K562 (cell line): ENCODE measurements around the gene SGMS1. TPM values are rescaled to one million over a fixed set of nuclear protein-coding genes. Genes with fewer than 3 reads are reported as not detected.
A peak's percentile ranks its signal among the peaks of the same experiment; 100 is the strongest.

Source experiments
- ATAC-seq: fragments of 200-7000 bp; cut with Tn5 transposase; 3 replicates; pipeline ENCODE4 v1.9.1; 2020; ENCODE audit warnings: moderate library complexity
- BruUV-seq: library from RNA; stranded (reverse); fragments of 400-500 nt; replicated peaks from 2 replicates; lab custom pipeline; 2021; lab: Mats Ljungman, UMichigan
- CTCF ChIA-PET: fragments of 300-600 bp; formaldehyde crosslinking; extraction: SDS; loops from one replicate; lab custom pipeline; 2021; ENCODE audit warnings: low intra/inter-chr PET ratio; lab: Yijun Ruan, JAX
- POLR2A ChIA-PET: fragments of 300-600, 350-650 bp; sonication (Branson Sonifier 250); formaldehyde crosslinking; extraction: SDS; loops from one replicate; lab custom pipeline; 2021; ENCODE audit warnings: antibody characterized with exemption, inconsistent platforms; lab: Yijun Ruan, JAX
- DNase-seq, 4 experiments: peaks; one replicate each; pipeline versions ENCODE4 v3.0.0 to v3.0.0-alpha.2; 2011 to 2018; ENCODE audit warnings: low spot score in 3 of 4, mixed read lengths in 3 of 4; ENCODE audit errors: extremely low read depth in 1 of 4
- FAIRE-seq: peaks from 2 replicates; lab custom pipeline; 2011; peaks lifted over from hg19 to GRCh38; lab: Jason Lieb, UNC
- H2AFZ ChIP-seq: 2 replicates; pipeline ENCODE4 v1.6.0; 2011; ENCODE audit warnings: low read depth, low read length, control low read depth, inconsistent platforms
- H3K27ac ChIP-seq: fragments of 200-600 bp; 3 replicates; pipeline ENCODE4 v1.8.0; 2011; ENCODE audit warnings: low read depth, mild to moderate bottlenecking, control low read depth, inconsistent platforms, low read length, moderate library complexity, mixed read lengths; ENCODE audit errors: extremely low read depth
- H3K27me3 ChIP-seq, 2 experiments: fragments of 300-600 bp in 1 of 2; 2 replicates in 1 of 2; 3 replicates in 1 of 2; pipeline versions ENCODE4 v1.6.0 to v1.8.0; 2011; ENCODE audit warnings: inconsistent platforms in 2 of 2, low read length in 2 of 2, mild to moderate bottlenecking in 1 of 2, mixed read lengths in 1 of 2, moderate library complexity in 1 of 2; ENCODE audit not compliant: control insufficient read depth in 2 of 2, insufficient read depth in 2 of 2
- H3K36me3 ChIP-seq: fragments of 300-600 bp; 3 replicates; pipeline ENCODE4 v1.8.0; 2011; ENCODE audit warnings: mild to moderate bottlenecking, low read length, inconsistent platforms; ENCODE audit not compliant: control insufficient read depth, insufficient read depth
- H3K4me1 ChIP-seq, 2 experiments: fragments of 200-600 bp in 1 of 2; replicated peaks in 1 of 2; 2 replicates in 1 of 2; 3 replicates in 1 of 2; pipeline versions ENCODE4 v1.5.1 to v1.8.0; 2011; ENCODE audit warnings: inconsistent platforms in 2 of 2, low read length in 2 of 2, mild to moderate bottlenecking in 1 of 2, mixed read lengths in 1 of 2, moderate library complexity in 1 of 2; ENCODE audit not compliant: control insufficient read depth in 2 of 2, insufficient read depth in 2 of 2
- H3K4me2 ChIP-seq: 2 replicates; pipeline ENCODE4 v1.6.1; 2011; ENCODE audit warnings: low read length, control low read depth, inconsistent platforms, mixed read lengths; ENCODE audit not compliant: insufficient read depth
- H3K4me3 ChIP-seq: fragments of 200-600 bp; sonication (generic), shearing (Covaris generic); 2 replicates; pipeline ENCODE4 v1.5.1; 2016; ENCODE audit warnings: control low read depth, inconsistent platforms
- H3K79me2 ChIP-seq: fragments of 200-600 bp; 3 replicates; pipeline ENCODE4 v1.8.0; 2011; ENCODE audit warnings: low read length, inconsistent platforms; ENCODE audit not compliant: control insufficient read depth, insufficient read depth
- H3K9ac ChIP-seq, 2 experiments: 2 replicates each; pipeline versions ENCODE4 v1.6.0 to v1.6.1; 2011; ENCODE audit warnings: low read depth in 2 of 2, low read length in 2 of 2, control low read depth in 1 of 2, inconsistent platforms in 1 of 2, mild to moderate bottlenecking in 1 of 2, mixed read lengths in 1 of 2; ENCODE audit not compliant: insufficient read depth in 1 of 2
- H3K9me1 ChIP-seq: one replicate; pipeline ENCODE4 v1.6.0; 2011; ENCODE audit warnings: inconsistent platforms, mild to moderate bottlenecking, low read length, moderate library complexity; ENCODE audit not compliant: control insufficient read depth, insufficient read depth
- H3K9me3 ChIP-seq: replicated peaks from 2 replicates; pipeline ENCODE4 v1.5.1; 2011; ENCODE audit warnings: low read depth, low read length, inconsistent platforms; ENCODE audit not compliant: control insufficient read depth, insufficient read depth
- H4K20me1 ChIP-seq: replicated peaks from 2 replicates; pipeline ENCODE4 v1.6.1; 2011; ENCODE audit warnings: low read length, inconsistent platforms, mixed read lengths; ENCODE audit not compliant: control insufficient read depth, insufficient read depth
- FOXK2 ChIP-seq, 2 experiments: fragments of 450-650 bp; IDR thresholded peaks in 1 of 2; conservative IDR thresholded peaks in 1 of 2; 2 replicates each; pipeline ENCODE4 v1.6.1; 2016; ENCODE audit warnings: low read depth in 2 of 2, mild to moderate bottlenecking in 1 of 2
- ZNF644 ChIP-seq: fragments of 200-800 bp; sonication (Bioruptor generic); IDR thresholded peaks from 2 replicates; pipeline ENCODE4 v1.6.1; 2016; ENCODE audit warnings: low read depth, missing genetic modification characterization, missing compliant biosample characterization
- WGBS: fragments of 100-300 bp; shearing (Covaris generic); methylation state at CpG from one replicate; pipeline ENCODE4 v1.1.6; 2016; ENCODE audit warnings: low coverage, mixed read lengths; ENCODE audit not compliant: insufficient coverage; ENCODE audit errors: missing lambda C conversion rate; 5-methylcytosine and 5-hydroxymethylcytosine counted together
- in situ Hi-C: fragments of 300-500 bp; cut with MboI; formaldehyde crosslinking; loops from 4 replicates; pipeline ENCODE4 v1.15.0; 2018; ENCODE audit warnings: inconsistent platforms, mixed read lengths
- intact Hi-C: fragments of 100-400 bp; cut with micrococcal nuclease; formaldehyde crosslinking; loops from 2 replicates; pipeline ENCODE4 v1.14.2; 2022
- polyA plus RNA-seq, 8 experiments: library from polyadenylated mRNA; depleted of rRNA in 4 of 8; stranded (reverse) in 5 of 8; unstranded in 3 of 8; fragments of >200 nt; fragmentation: Nextera tagmentation in 2 of 8; fragmentation: Illumina TruSeq in 1 of 8; extraction: Ambion mirVana in 2 of 8; extraction: Trizol in 1 of 8; gene quantifications; 2 replicates each; pipeline versions ENCODE4 v1.2.1 to v1.2.3, GENCODE V29; 2011 to 2014; ENCODE audit warnings: inconsistent platforms in 1 of 8, missing spikeins in 1 of 8
- total RNA-seq, 7 experiments: library from RNA; depleted of rRNA in 6 of 7; stranded (reverse); fragments of >200 nt in 6 of 7; fragmentation: Illumina TruSeq in 2 of 7; extraction: Trizol in 2 of 7; gene quantifications; 2 replicates each; pipeline versions ENCODE4 v1.2.1 to v1.2.3, GENCODE V29; 2011 to 2021; ENCODE audit warnings: low replicate concordance in 1 of 7
- TF ChIP-seq, protein P1 (sequence below): IDR thresholded peaks from 2 replicates; pipeline ENCODE4 v1.6.1; 2016; ENCODE audit warnings: missing genetic modification characterization, missing compliant biosample characterization

Gene SGMS1
- total and polyA plus RNA-seq, 9 of the 15 experiments (the other 6 are each of a cell fraction or from before 2014, with no cell fraction given): 22.6 to 232 (median 82.2) TPM

DNA sequence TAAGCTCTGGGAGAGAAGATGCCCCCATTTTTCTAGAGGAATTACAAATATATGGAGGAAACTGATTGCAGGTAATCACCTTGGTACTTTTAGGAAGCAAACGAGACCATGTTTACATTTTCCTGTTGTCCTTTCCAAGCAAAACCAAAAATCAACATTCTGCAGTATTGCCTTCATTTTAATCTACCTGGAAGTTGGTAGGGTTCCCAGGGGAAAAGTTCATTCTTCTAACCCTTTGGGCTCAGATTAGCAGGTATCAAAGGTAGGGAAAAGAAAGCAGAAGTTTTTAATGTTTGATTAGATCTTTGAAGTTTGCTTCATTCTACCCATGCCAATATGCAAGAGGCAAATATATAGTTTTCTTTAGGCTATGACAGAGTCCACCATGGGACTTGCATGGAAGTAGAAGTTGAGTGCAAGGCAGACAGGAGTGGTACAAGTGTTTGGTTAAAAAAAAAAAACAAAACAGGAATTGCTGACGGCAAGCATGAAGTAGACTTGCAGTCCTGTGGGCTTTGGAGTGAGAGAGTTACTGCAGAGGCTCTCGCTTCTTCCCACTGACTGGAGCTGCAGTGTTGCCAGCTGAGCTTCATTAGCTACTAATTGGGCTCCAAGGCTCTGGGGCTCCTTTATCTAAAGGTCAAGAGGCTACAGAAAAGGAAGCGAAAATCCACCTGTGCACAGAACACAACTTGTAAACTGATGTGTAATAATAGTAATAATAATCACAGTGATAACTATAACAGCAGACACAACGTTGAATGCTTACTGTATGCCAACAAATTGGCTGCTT is 343.5 kb downstream of the SGMS1 start:
- FAIRE-seq: no peak

More for the DNA sequence above, 343.5 kb downstream of the SGMS1 start:
- Histone ChIP-seq H3K4me3 (no peak overlapping the region), H3K9ac (no peak overlapping the region), H3K9me1 (no peaks in the 10 kb centered on the region), H3K27me3 (no peaks in the 10 kb centered on the region), H3K36me3 (no peaks in the 10 kb centered on the region), H4K20me1 (no peaks in the 10 kb centered on the region), H3K9me3 (no peaks in the 10 kb centered on the region), H3K4me2 (no peak overlapping the region), H3K79me2 (no peaks in the 10 kb centered on the region), H3K4me1 (peaks cover 7 to 21% of the 10 kb centered on the region in 2 experiments; a peak in 3 of 5 replicates), H2AFZ (no peak overlapping the region), H3K27ac (no peak overlapping the region)
- in situ Hi-C loops (no loop called here), intact Hi-C loops (no loop called here)
- DNase-seq (no peak), ATAC-seq (no peak)
- 55% methylated on average over 5 of the region's 5 CpGs for WGBS
- CTCF ChIA-PET: no interaction called here
- TF ChIP-seq, protein P1, sequence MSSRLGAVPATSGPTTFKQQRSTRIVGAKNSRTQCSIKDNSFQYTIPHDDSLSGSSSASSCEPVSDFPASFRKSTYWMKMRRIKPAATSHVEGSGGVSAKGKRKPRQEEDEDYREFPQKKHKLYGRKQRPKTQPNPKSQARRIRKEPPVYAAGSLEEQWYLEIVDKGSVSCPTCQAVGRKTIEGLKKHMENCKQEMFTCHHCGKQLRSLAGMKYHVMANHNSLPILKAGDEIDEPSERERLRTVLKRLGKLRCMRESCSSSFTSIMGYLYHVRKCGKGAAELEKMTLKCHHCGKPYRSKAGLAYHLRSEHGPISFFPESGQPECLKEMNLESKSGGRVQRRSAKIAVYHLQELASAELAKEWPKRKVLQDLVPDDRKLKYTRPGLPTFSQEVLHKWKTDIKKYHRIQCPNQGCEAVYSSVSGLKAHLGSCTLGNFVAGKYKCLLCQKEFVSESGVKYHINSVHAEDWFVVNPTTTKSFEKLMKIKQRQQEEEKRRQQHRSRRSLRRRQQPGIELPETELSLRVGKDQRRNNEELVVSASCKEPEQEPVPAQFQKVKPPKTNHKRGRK (tag): peak; percentile 44; the same call in 1 of the 2 replicates
- peak in 1 of 2 experiments; percentile 23; a peak in 1 of 4 replicates for TF ChIP-seq FOXK2 (conservative IDR thresholded peaks at IDR 0.05 in 1 of 2, IDR thresholded peaks at IDR 0.05 in 1 of 2; ENCODE audit: low read depth in 2 of 2)
- no peak for TF ChIP-seq ZNF644
- BruUV-seq: no TSS peak
- POLR2A ChIA-PET: no interaction called here
